HepG2 (cell line): ENCODE data around the gene GTF2F1. TPM values are rescaled to one million over a fixed set of nuclear protein-coding genes. Genes with fewer than 3 reads are reported as not detected.
A peak's percentile ranks its signal among the peaks of the same experiment; 100 is the strongest.

ENCODE experiments used
- ATAC-seq: fragments of 200-7000 bp; cut with Tn5 transposase; 3 replicates; pipeline ENCODE4 v1.9.1; 2020; ENCODE audit warnings: mild to moderate bottlenecking, moderate library complexity
- BruUV-seq: library from RNA; stranded (reverse); fragments of 400-500 nt; replicated peaks from 2 replicates; lab custom pipeline; 2021; lab: Mats Ljungman, UMichigan
- CTCF ChIA-PET: fragments of 300-600 bp; formaldehyde crosslinking; extraction: SDS; loops from one replicate; lab custom pipeline; 2021; ENCODE audit warnings: low total read pairs, inconsistent platforms, low intra/inter-chr PET ratio; lab: Yijun Ruan, JAX
- POLR2A ChIA-PET: fragments of 350-600 bp; sonication (Branson Sonifier 250); formaldehyde crosslinking; loops from one replicate; lab custom pipeline; 2020; ENCODE audit warnings: antibody characterized with exemption, inconsistent platforms; lab: Yijun Ruan, JAX
- DNase-seq: peaks from one replicate; pipeline ENCODE4 v3.0.0-alpha.2; 2015; ENCODE audit warnings: low spot score
- FAIRE-seq: peaks from 3 replicates; lab custom pipeline; 2011; peaks lifted over from hg19 to GRCh38; lab: Jason Lieb, UNC
- H2AFZ ChIP-seq: one replicate; pipeline ENCODE4 v1.6.1; 2011; ENCODE audit warnings: low read length, inconsistent platforms
- H3K27ac ChIP-seq: fragments of 300-600 bp; 3 replicates; pipeline ENCODE4 v1.8.0; 2011; ENCODE audit warnings: mixed run types, mild to moderate bottlenecking, mixed read lengths, low read length, inconsistent platforms; ENCODE audit not compliant: insufficient read depth; ENCODE audit errors: extremely low read length
- H3K27me3 ChIP-seq, 2 experiments: fragments of 200-600 bp in 1 of 2; 2 replicates in 1 of 2; 3 replicates in 1 of 2; pipeline versions ENCODE4 v1.6.0 to v1.8.0; 2011; ENCODE audit warnings: low read length in 2 of 2, mild to moderate bottlenecking in 2 of 2, moderate library complexity in 2 of 2, inconsistent platforms in 1 of 2; ENCODE audit not compliant: insufficient read depth in 2 of 2, control insufficient read depth in 1 of 2
- H3K36me3 ChIP-seq, 2 experiments: fragments of 200-600 bp in 1 of 2; replicated peaks in 1 of 2; 2 replicates in 1 of 2; 3 replicates in 1 of 2; pipeline versions ENCODE4 v1.5.1 to v1.8.0; 2011; ENCODE audit warnings: low read length in 2 of 2, inconsistent platforms in 1 of 2; ENCODE audit not compliant: insufficient read depth in 2 of 2, control insufficient read depth in 1 of 2
- H3K4me1 ChIP-seq: 2 replicates; pipeline ENCODE4 v1.5.1; 2012; ENCODE audit warnings: low read length, inconsistent platforms; ENCODE audit not compliant: insufficient read depth
- H3K4me2 ChIP-seq: 2 replicates; pipeline ENCODE4 v1.6.0; 2011; ENCODE audit warnings: low read depth, low read length, inconsistent platforms
- H3K4me3 ChIP-seq, 3 experiments: fragments of 200-600 bp in 1 of 3; sonication (generic), shearing (Covaris generic) in 1 of 3; replicated peaks in 1 of 3; 2 replicates each; pipeline ENCODE4 v1.5.1; 2011 to 2016; ENCODE audit warnings: low read length in 3 of 3, inconsistent platforms in 2 of 3, low read depth in 2 of 3, mild to moderate bottlenecking in 2 of 3, control low read depth in 1 of 3, mixed read lengths in 1 of 3; ENCODE audit not compliant: insufficient read depth in 1 of 3
- H3K79me2 ChIP-seq: one replicate; pipeline ENCODE4 v1.6.1; 2011; ENCODE audit warnings: low read length, inconsistent platforms; ENCODE audit not compliant: insufficient read depth
- H3K9ac ChIP-seq: 2 replicates; pipeline ENCODE4 v1.6.0; 2011; ENCODE audit warnings: mild to moderate bottlenecking, low read depth, low read length, inconsistent platforms; ENCODE audit not compliant: insufficient read depth
- H3K9me3 ChIP-seq: 2 replicates; pipeline ENCODE4 v1.5.1; 2012; ENCODE audit warnings: mild to moderate bottlenecking, low read length
- H4K20me1 ChIP-seq: 2 replicates; pipeline ENCODE4 v1.6.0; 2011; ENCODE audit warnings: inconsistent platforms, mild to moderate bottlenecking, low read length, moderate library complexity; ENCODE audit not compliant: insufficient read depth
- AKAP8 ChIP-seq: sonication (generic); formaldehyde crosslinking; IDR thresholded peaks from 2 replicates; pipeline ENCODE4 v1.5.1; 2020; ENCODE audit warnings: mild to moderate bottlenecking, missing genetic modification reagents
- DR1 ChIP-seq: sonication (generic); formaldehyde crosslinking; IDR thresholded peaks from 2 replicates; pipeline ENCODE4 v1.8.0; 2021; ENCODE audit warnings: mild to moderate bottlenecking, missing genetic modification reagents, inconsistent platforms
- FLYWCH1 ChIP-seq: sonication (generic); formaldehyde crosslinking; IDR thresholded peaks from 2 replicates; pipeline ENCODE4 v1.8.1; 2023; ENCODE audit warnings: mild to moderate bottlenecking, missing genetic modification reagents
- SIN3A ChIP-seq: IDR thresholded peaks from 2 replicates; pipeline ENCODE4 v1.6.1; 2011; ENCODE audit warnings: low read depth, mild to moderate bottlenecking, control low read depth, low read length, borderline replicate concordance
- SMAD1 ChIP-seq: sonication (generic); formaldehyde crosslinking; IDR thresholded peaks from 2 replicates; pipeline ENCODE4 v1.4.0; 2020; ENCODE audit warnings: missing genetic modification reagents, low read depth, mild to moderate bottlenecking, borderline replicate concordance
- SRSF1 ChIP-seq: fragments of 200-400 bp; formaldehyde crosslinking; optimal IDR thresholded peaks from 2 replicates; pipeline ENCODE3; 2017; ENCODE audit warnings: mild to moderate bottlenecking, low read depth, low read length, moderate library complexity
- UBTF ChIP-seq: sonication (generic); formaldehyde crosslinking; IDR thresholded peaks from 2 replicates; pipeline ENCODE4 v1.4.0; 2020; ENCODE audit warnings: mild to moderate bottlenecking, missing genetic modification reagents
- ZNF280B ChIP-seq: sonication (generic); formaldehyde crosslinking; IDR thresholded peaks from 2 replicates; pipeline ENCODE4 v1.5.0; 2020; ENCODE audit warnings: missing genetic modification reagents, mild to moderate bottlenecking, borderline replicate concordance
- ZNF670 ChIP-seq: sonication (generic); formaldehyde crosslinking; IDR thresholded peaks from 2 replicates; pipeline ENCODE4 v1.8.0; 2022; ENCODE audit warnings: mild to moderate bottlenecking, missing genetic modification reagents, borderline replicate concordance
- WGBS: methylation state at CpG from one replicate; pipeline ENCODE4 v1.1.6; 2017; ENCODE audit warnings: low lambda C conversion rate; 5-methylcytosine and 5-hydroxymethylcytosine counted together
- in situ Hi-C: cut with HindIII; loops from 2 replicates; pipeline ENCODE4 v1.10.0; 2017; ENCODE audit warnings: low pct_unique_long_range_greater_than_20kb; ENCODE audit not compliant: extremely low pct_ligation_motif_present
- intact Hi-C: fragments of 100-400 bp; cut with micrococcal nuclease; formaldehyde crosslinking; loops from one replicate; pipeline ENCODE4 v1.10.0; 2022; ENCODE audit not compliant: unreplicated experiment
- polyA plus RNA-seq, 8 experiments: library from polyadenylated mRNA; depleted of rRNA in 3 of 8; stranded (reverse) in 7 of 8; unstranded in 1 of 8; fragments of >200 nt; fragmentation: Illumina TruSeq in 4 of 8; extraction: Trizol in 4 of 8; gene quantifications; 2 replicates each; pipeline versions ENCODE4 v1.2.1 to v1.2.3, GENCODE V29; 2011 to 2016; ENCODE audit warnings: low read depth in 4 of 8, missing spikeins in 1 of 8, mixed read lengths in 1 of 8; ENCODE audit not compliant: insufficient read depth in 1 of 8
- total RNA-seq, 5 experiments: library from RNA; depleted of rRNA; stranded (reverse); fragments of >200 nt; fragmentation: Illumina TruSeq; extraction: Trizol; gene quantifications; 2 replicates each; pipeline ENCODE4 v1.2.3, GENCODE V29; 2016; ENCODE audit warnings: low read depth in 1 of 5
- TF ChIP-seq, protein P1 (sequence below): sonication (generic); formaldehyde crosslinking; IDR thresholded peaks from 2 replicates; pipeline ENCODE4 v1.4.0; 2020; ENCODE audit warnings: missing genetic modification reagents, borderline replicate concordance

Gene GTF2F1
- total and polyA plus RNA-seq, 2 of the 13 experiments (the other 11 are each of a cell fraction or from before 2014, with no cell fraction given), result 27.8 to 34.1 TPM

DNA sequence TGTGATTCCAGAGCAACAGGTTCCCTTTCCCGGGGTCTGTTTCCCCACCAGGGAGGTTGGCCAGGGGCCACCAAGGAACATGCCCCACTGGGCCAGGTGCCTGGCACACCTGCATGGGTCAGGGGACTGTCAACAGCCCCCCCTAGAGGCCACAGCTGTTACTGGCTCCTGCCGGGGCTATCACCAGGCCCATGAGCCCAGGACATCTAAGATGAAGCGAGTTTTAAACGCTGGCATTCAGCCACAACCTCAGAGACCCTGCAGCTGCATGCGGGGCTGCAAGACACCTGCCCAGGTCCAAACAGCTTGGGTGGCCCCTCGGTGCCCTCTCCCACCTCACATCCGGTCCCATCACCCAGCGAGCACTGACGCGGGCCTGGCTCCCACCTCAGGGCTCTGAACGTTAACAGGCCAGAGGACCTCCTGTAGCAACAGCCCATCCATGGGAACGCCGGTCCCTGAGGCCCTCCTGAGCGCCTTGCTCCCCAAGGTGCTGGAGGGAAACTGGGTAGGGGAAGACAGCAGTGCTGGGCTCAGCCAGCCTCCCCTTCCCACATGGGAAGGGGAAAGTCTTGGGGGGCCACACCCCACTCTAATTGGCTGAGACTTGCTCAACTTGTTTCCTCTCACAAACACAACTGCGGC is 19.6 kb upstream of the GTF2F1 start (continued):
- TF ChIP-seq, protein P1, sequence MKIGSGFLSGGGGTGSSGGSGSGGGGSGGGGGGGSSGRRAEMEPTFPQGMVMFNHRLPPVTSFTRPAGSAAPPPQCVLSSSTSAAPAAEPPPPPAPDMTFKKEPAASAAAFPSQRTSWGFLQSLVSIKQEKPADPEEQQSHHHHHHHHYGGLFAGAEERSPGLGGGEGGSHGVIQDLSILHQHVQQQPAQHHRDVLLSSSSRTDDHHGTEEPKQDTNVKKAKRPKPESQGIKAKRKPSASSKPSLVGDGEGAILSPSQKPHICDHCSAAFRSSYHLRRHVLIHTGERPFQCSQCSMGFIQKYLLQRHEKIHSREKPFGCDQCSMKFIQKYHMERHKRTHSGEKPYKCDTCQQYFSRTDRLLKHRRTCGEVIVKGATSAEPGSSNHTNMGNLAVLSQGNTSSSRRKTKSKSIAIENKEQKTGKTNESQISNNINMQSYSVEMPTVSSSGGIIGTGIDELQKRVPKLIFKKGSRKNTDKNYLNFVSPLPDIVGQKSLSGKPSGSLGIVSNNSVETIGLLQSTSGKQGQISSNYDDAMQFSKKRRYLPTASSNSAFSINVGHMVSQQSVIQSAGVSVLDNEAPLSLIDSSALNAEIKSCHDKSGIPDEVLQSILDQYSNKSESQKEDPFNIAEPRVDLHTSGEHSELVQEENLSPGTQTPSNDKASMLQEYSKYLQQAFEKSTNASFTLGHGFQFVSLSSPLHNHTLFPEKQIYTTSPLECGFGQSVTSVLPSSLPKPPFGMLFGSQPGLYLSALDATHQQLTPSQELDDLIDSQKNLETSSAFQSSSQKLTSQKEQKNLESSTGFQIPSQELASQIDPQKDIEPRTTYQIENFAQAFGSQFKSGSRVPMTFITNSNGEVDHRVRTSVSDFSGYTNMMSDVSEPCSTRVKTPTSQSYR (CRISPR knock-in tag), result no peak

- H3K4me1 ChIP-seq, result no peaks in the 10 kb centered on the region
- no peak for FAIRE-seq
- no peaks in the 10 kb centered on the region for H3K9me3 ChIP-seq
- TF ChIP-seq FLYWCH1 (CRISPR knock-in tag), result no peak
- TF ChIP-seq SRSF1, result peak; percentile 14
- 0 out of 2 replicates have a peak, but pooled peaks have one; percentile 15 for TF ChIP-seq UBTF
- TF ChIP-seq ZNF670, result 0 out of 2 replicates have a peak, but pooled peaks have one; percentile 29
- TF ChIP-seq AKAP8 (CRISPR knock-in tag), result peak; percentile 46
- no peak for TF ChIP-seq DR1 (CRISPR knock-in tag)
- 0 out of 2 replicates have a peak, but pooled peaks have one; percentile 15 for TF ChIP-seq SIN3A
- TF ChIP-seq SMAD1 (CRISPR knock-in tag), result peak; percentile 49; the same call in 1 of the 2 replicates
- TF ChIP-seq ZNF280B (CRISPR knock-in tag), result peak; percentile 4; the same call in 1 of the 2 replicates
- ATAC-seq, result peak; percentile 41
- in situ Hi-C loops, result no loop called here
- no peaks in the 10 kb centered on the region for H3K27me3 ChIP-seq
- intact Hi-C loops, result no loop called here
- peaks cover 7% of the 10 kb centered on the region; the same call in 1 of the 2 replicates for H4K20me1 ChIP-seq
- H3K4me2 ChIP-seq, result no peak overlapping the region
- ChIA-PET CTCF (no interaction called here), POLR2A (interaction anchor here (1.7 kb wide), 1 partner anchor 13 kb away, joined by 4 read pairs; the partner anchor contains the start of gene KHSRP)
- no peak for DNase-seq
- WGBS, result 82% methylated on average over 6 of the region's 12 CpGs
- no peak overlapping the region for H3K9ac ChIP-seq
- no peak overlapping the region for H3K27ac ChIP-seq
- no peak overlapping the region for H3K4me3 ChIP-seq
- H3K36me3 ChIP-seq, result peaks cover 14 to 33% of the 10 kb centered on the region in 2 experiments; a peak in 4 of 5 replicates
- H2AFZ ChIP-seq, result no peak overlapping the region
- no TSS peak for BruUV-seq
- H3K79me2 ChIP-seq, result no peaks in the 10 kb centered on the region
Observed at GRCh38 chr19:6412061-6412446, 19.1 kb upstream of the GTF2F1 start.
